ENCODE results near the gene TGIF1. TPM values are rescaled to one million over a fixed set of nuclear protein-coding genes. Genes with fewer than 3 reads are reported as not detected.
A peak's percentile ranks its signal among the peaks of the same experiment; 100 is the strongest.

Gene TGIF1
- total and polyA plus RNA-seq, 2 of the 4 experiments (the other 2 are of a cell fraction), result 62.1 to 118 TPM

DNA sequence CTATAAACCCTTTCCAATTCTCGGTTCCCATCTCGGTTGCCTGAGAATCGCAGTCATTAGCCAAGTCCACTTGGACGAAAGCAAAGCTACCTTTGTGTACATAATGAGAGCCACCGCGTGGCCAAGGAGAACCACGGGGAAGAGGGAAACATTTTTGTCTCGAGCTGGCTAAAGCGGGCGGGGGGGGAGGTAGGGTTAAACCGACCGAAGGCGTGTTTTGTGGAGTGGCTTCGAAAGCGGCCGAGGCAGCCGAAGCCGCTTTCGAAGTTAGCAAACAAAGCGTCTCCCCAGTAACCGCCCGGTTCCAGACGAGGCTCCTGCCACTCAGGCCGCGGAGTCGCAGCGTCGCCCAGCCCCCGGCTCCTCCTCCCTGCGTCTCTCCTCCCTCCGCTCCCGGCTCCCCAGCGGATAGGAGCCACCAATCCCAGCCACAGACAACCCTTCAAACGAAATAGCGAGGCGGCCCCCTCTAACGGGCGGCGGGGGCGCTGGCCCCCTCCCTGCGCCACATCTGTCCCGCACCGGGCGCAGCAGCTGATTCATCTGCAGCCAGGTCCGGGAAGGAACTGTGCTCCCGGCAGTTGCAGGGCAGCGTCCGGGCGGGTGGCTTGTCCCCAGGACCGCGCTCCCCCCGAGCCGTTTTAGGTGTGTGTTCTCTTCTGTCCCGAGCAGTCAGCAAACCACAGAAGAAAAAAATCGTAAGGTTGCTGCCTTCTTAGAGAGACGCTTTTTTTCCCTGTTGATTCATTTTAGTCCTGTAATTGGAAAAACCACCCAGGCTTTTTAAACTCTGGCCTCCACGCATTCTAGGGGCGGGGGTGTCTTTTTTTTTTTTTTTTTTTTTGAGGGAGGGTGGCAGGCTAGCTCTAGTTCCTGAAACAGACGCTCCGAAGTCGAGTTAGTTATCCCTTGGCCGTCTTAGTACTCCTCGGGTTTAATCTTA lies 1.8 kb upstream of the TGIF1 start:
- in situ Hi-C loops (cut with MboI; ENCODE audit: low sequenced_read_pairs) (no loop called here), intact Hi-C loops (cut with micrococcal nuclease) (loop anchor here (1.0 to 2.0 kb wide), 4 partner anchors 143 to 176 kb away; no protein-coding TSS in a partner anchor), dilution Hi-C loops (cut with HindIII; ENCODE audit: low sequenced_read_pairs, unreplicated experiment) (no loop called here)
- peak overlapping the region; percentile 83 for H2AK9ac ChIP-seq (replicated peaks; ENCODE audit: low read depth, low read length, poor library complexity)
- H3K27me3 ChIP-seq (ENCODE audit: control insufficient read depth, insufficient read depth, low read length), result no peaks in the 10 kb centered on the region
- peak overlapping the region; percentile 85 for H3K4me3 ChIP-seq (ENCODE audit: insufficient read depth, low read depth, low read length)
- H4K5ac ChIP-seq (ENCODE audit: low read depth, low read length), result peak overlapping the region; percentile 45
- no peaks in the 10 kb centered on the region; the same call in 1 of the 2 replicates for H3K36me3 ChIP-seq (ENCODE audit: control insufficient read depth, insufficient read depth, low read length)
- peak overlapping the region; percentile 51 for H2AK5ac ChIP-seq (ENCODE audit: low read depth, low read length)
- peak overlapping the region; percentile 85 for H3K56ac ChIP-seq (ENCODE audit: extremely low read depth, insufficient read depth, low read length)
- peak overlapping the region; percentile 88 for H2BK5ac ChIP-seq (ENCODE audit: low read depth, low read length, poor library complexity, severe bottlenecking)
- H3K9me3 ChIP-seq (ENCODE audit: control insufficient read depth, insufficient read depth, low read length), result no peaks in the 10 kb centered on the region
- peak overlapping the region; percentile 88 for H2AFZ ChIP-seq (replicated peaks; ENCODE audit: low read length, poor library complexity)
- H3K9ac ChIP-seq (ENCODE audit: low read depth, low read length), result peak overlapping the region; percentile 79
- ChIA-PET CTCF (interaction anchor here (0.5 to 1.1 kb wide), 5 partner anchors 9 to 1330 kb away, joined by 3 to 5 read pairs (median 3); no protein-coding TSS in a partner anchor), POLR2A (ENCODE audit: unreplicated experiment) (interaction anchor here (0.6 to 1.3 kb wide), 7 partner anchors 42 to 422 kb away, joined by 3 to 12 read pairs (median 4); no protein-coding TSS in a partner anchor)
- peak overlapping the region; percentile 69; the same call in 1 of the 2 replicates for H2BK20ac ChIP-seq (ENCODE audit: low read depth, low read length)
- H2BK15ac ChIP-seq (ENCODE audit: low read depth, low read length), result peak overlapping the region; percentile 53; the same call in 2 of the 3 replicates
- peak overlapping the region; percentile 91 for H3K27ac ChIP-seq (ENCODE audit: insufficient read depth, low read length)
- peak overlapping the region; percentile 87 for H4K91ac ChIP-seq (ENCODE audit: insufficient read depth, low read depth, low read length)
- peak overlapping the region; percentile 61 to 83 for H4K8ac ChIP-seq (ENCODE audit: low read depth in 2 of 2, low read length in 2 of 2)
- H3K4ac ChIP-seq (ENCODE audit: low read depth, low read length), result peak overlapping the region; percentile 89
- no TSS peak for BruUV-seq (replicated peaks)
- peak overlapping the region; percentile 92 for H3K23ac ChIP-seq (ENCODE audit: low read depth, low read length)
- ATAC-seq (ENCODE audit: low read depth) (peak; percentile 76), DNase-seq (peak; percentile 96)
- H4K20me1 ChIP-seq (ENCODE audit: insufficient read depth, low read length), result no peaks in the 10 kb centered on the region
- H2BK120ac ChIP-seq (ENCODE audit: low read depth, low read length), result peak overlapping the region; percentile 73
- H3K4me2 ChIP-seq (ENCODE audit: low read depth, low read length), result peak overlapping the region; percentile 84
- peak overlapping the region; percentile 82 for H3K14ac ChIP-seq (replicated peaks; ENCODE audit: low read depth, low read length)
- H3K79me1 ChIP-seq (ENCODE audit: low read depth in 1 of 2, low read length in 2 of 2), result peaks cover 0 to 3% of the 10 kb centered on the region in 2 experiments; a peak in 2 of 4 replicates
- 1% methylated on average over 26 of the region's 63 CpGs; no CpG with 5 or more reads in 1 of the 2 experiments for WGBS, 2 experiments (ENCODE audit: extremely low coverage in 2 of 2, insufficient read length in 1 of 2)
- peaks cover 4% of the 10 kb centered on the region; the same call in 1 of the 2 replicates for H3K9me1 ChIP-seq (ENCODE audit: insufficient read depth, low read length)
- H3K4me1 ChIP-seq (ENCODE audit: control insufficient read depth, insufficient read depth, low read length), result peaks cover 2% of the 10 kb centered on the region
- peak overlapping the region; percentile 54 for H3K18ac ChIP-seq (ENCODE audit: low read depth, low read length)
- TF ChIP-seq CHD1 (IDR thresholded peaks at IDR 0.05; ENCODE audit: low read depth, low read length), result no peak; the same call in 1 of the 2 replicates
- TF ChIP-seq CEBPB (IDR thresholded peaks at IDR 0.05; ENCODE audit: low read depth, low read length), result no peak
- peak; percentile 35; the same call in 1 of the 2 replicates for TF ChIP-seq RAD21 (IDR thresholded peaks at IDR 0.05; ENCODE audit: low read length)
- TF ChIP-seq NFE2L2 (IDR thresholded peaks at IDR 0.05; ENCODE audit: low read depth, low read length), result no peak; the same call in 1 of the 2 replicates
- TF ChIP-seq, protein P1, sequence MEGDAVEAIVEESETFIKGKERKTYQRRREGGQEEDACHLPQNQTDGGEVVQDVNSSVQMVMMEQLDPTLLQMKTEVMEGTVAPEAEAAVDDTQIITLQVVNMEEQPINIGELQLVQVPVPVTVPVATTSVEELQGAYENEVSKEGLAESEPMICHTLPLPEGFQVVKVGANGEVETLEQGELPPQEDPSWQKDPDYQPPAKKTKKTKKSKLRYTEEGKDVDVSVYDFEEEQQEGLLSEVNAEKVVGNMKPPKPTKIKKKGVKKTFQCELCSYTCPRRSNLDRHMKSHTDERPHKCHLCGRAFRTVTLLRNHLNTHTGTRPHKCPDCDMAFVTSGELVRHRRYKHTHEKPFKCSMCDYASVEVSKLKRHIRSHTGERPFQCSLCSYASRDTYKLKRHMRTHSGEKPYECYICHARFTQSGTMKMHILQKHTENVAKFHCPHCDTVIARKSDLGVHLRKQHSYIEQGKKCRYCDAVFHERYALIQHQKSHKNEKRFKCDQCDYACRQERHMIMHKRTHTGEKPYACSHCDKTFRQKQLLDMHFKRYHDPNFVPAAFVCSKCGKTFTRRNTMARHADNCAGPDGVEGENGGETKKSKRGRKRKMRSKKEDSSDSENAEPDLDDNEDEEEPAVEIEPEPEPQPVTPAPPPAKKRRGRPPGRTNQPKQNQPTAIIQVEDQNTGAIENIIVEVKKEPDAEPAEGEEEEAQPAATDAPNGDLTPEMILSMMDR (conservative IDR thresholded peaks at IDR 0.05; ENCODE audit: low read depth, low read length), result peak; percentile 24; the same call in 1 of the 2 replicates
- TF ChIP-seq FOS (IDR thresholded peaks at IDR 0.05; ENCODE audit: low read depth, low read length), result peak; percentile 57; the same call in 1 of the 2 replicates
- TF ChIP-seq MAFK (IDR thresholded peaks at IDR 0.05; ENCODE audit: low read depth, low read length), result no peak
- TF ChIP-seq SMC3 (IDR thresholded peaks at IDR 0.05; ENCODE audit: low read depth, low read length), result peak; percentile 23; the same call in 1 of the 2 replicates
- no peak; the same call in none of the 2 replicates for TF ChIP-seq BHLHE40 (IDR thresholded peaks at IDR 0.05; ENCODE audit: low read depth, low read length)
- TF ChIP-seq MAZ (IDR thresholded peaks at IDR 0.05; ENCODE audit: borderline replicate concordance, low read depth, low read length), result peak; percentile 97
- peak; percentile 95 for TF ChIP-seq POLR2A (IDR thresholded peaks at IDR 0.05; ENCODE audit: low read depth, low read length)
- TF ChIP-seq RFX5 (IDR thresholded peaks at IDR 0.05; ENCODE audit: low read depth, low read length), result no peak
- TF ChIP-seq, protein P2, sequence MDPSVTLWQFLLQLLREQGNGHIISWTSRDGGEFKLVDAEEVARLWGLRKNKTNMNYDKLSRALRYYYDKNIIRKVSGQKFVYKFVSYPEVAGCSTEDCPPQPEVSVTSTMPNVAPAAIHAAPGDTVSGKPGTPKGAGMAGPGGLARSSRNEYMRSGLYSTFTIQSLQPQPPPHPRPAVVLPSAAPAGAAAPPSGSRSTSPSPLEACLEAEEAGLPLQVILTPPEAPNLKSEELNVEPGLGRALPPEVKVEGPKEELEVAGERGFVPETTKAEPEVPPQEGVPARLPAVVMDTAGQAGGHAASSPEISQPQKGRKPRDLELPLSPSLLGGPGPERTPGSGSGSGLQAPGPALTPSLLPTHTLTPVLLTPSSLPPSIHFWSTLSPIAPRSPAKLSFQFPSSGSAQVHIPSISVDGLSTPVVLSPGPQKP (IDR thresholded peaks at IDR 0.05; ENCODE audit: borderline replicate concordance, low read depth, low read length), result no peak

All from IMR-90 (cell line).